Esophagus squamous epithelium (tissue), 5 donors: ENCODE results near the gene FBRS. TPM values are rescaled to one million over a fixed set of nuclear protein-coding genes. Genes with fewer than 3 reads are reported as not detected.
"Not testable (repeated sequence)": the region's sequence is repeated elsewhere in the genome, so short reads cannot be mapped to it uniquely, and the experiment has no call there.

Experiments
- DNase-seq: peaks from one replicate; lab custom pipeline; 2025; lab: John Stamatoyannopoulos, UW
- H3K27ac ChIP-seq, 4 donors: fragments of 200-600 bp; sonication (generic); one replicate each; pipeline ENCODE4 v1.5.1; 2016 to 2019; ENCODE audit warnings: mild to moderate bottlenecking in 1 of 4
- H3K27me3 ChIP-seq, 4 donors: fragments of 200-600 bp; sonication (generic); 1 replicate in 3 of 4; 2 replicates in 1 of 4; pipeline versions ENCODE4 v1.5.1 to v1.6.0; 2017 to 2021; ENCODE audit warnings: antibody characterized with exemption in 1 of 4
- H3K36me3 ChIP-seq, 3 donors: fragments of 200-600 bp; sonication (generic); one replicate each; pipeline ENCODE4 v1.5.1; 2016 to 2019
- H3K4me1 ChIP-seq, 3 donors: fragments of 200-600 bp; sonication (generic); one replicate each; pipeline ENCODE4 v1.5.1; 2017 to 2019
- H3K4me3 ChIP-seq, 4 donors: fragments of 200-600 bp; sonication (generic); 1 replicate in 3 of 4; 2 replicates in 1 of 4; pipeline ENCODE4 v1.5.1; 2016 to 2019; ENCODE audit warnings: mild to moderate bottlenecking in 2 of 4, moderate library complexity in 1 of 4
- H3K9me3 ChIP-seq, 3 donors: fragments of 200-600 bp; sonication (generic); one replicate each; pipeline ENCODE4 v1.5.1; 2016 to 2019
- CTCF ChIP-seq, 6 experiments: fragments of 450-650 bp in 4 of 6; fragments of 200-600 bp in 2 of 6; sonication (generic) in 2 of 6; IDR thresholded peaks; one replicate each; pipeline ENCODE4 v1.5.1; 2016 to 2019; ENCODE audit warnings: antibody characterized with exemption in 6 of 6, mild to moderate bottlenecking in 4 of 6, moderate library complexity in 4 of 6
- POLR2A ChIP-seq, 4 donors: fragments of 450-650 bp; IDR thresholded peaks; one replicate each; pipeline ENCODE4 v1.6.1; 2017; ENCODE audit warnings: antibody characterized with exemption in 4 of 4, mild to moderate bottlenecking in 4 of 4, moderate library complexity in 3 of 4
- WGBS, 2 donors: methylation state at CpG; one replicate each; pipeline ENCODE4 v1.1.5; 2018; 5-methylcytosine and 5-hydroxymethylcytosine counted together
- intact Hi-C: fragments of 100-400 bp; cut with DNase I; formaldehyde crosslinking; loops from one replicate; pipeline ENCODE4 v1.15.0; 2022
- total RNA-seq, 4 donors: library from RNA; depleted of rRNA; stranded (reverse); fragments of >200 nt; gene quantifications; one replicate each; pipeline ENCODE4 v1.1.0, GENCODE V29; 2016
- donor health status: DM: yes; HTN: yes; CAD: no.

The FBRS gene
- total RNA-seq, 4 donors from 2014 or later = 22.3 to 80.2 (median 45.3) TPM

GRCh38 chr16:30636599-30636998, 21.6 kb upstream of the FBRS start:
- Histone ChIP-seq H3K4me1 (peaks cover 5 to 37% (median 13%) of the 10 kb centered on the region in 3 donors), H3K27ac (peak overlapping the region in 1 of 4 donors; percentile 8), H3K4me3 (no peak overlapping the region), H3K36me3 (no peaks in the 10 kb centered on the region), H3K9me3 (no peaks in the 10 kb centered on the region), H3K27me3 (no peaks in the 10 kb centered on the region)
- 76 to 78% methylated on average over 4 to 6 of the region's 7 CpGs for WGBS, 2 donors
- intact Hi-C loops = loop anchor here (10.0 kb wide), 1 partner anchor 202 kb away; the partner anchor contains the start of gene DCTPP1
- TF ChIP-seq CTCF (IDR thresholded peaks at IDR 0.05) (no peak), POLR2A (IDR thresholded peaks at IDR 0.05) (no peak)
- no peak for DNase-seq

GRCh38 chr16:30637139-30637538, 21.1 kb upstream of the FBRS start:
- not testable (repeated sequence) for H3K4me3 ChIP-seq, H3K9me3 ChIP-seq, H3K27ac ChIP-seq, H3K36me3 ChIP-seq, H3K27me3 ChIP-seq, DNase-seq
- H3K4me1 ChIP-seq = peaks cover 5 to 37% (median 13%) of the 10 kb centered on the region in 3 donors
- intact Hi-C loops = loop anchor here (10.0 kb wide), 1 partner anchor 202 kb away; the partner anchor contains the start of gene DCTPP1
- 85 to 88% methylated on average over 9 to 10 of the region's 10 CpGs for WGBS, 2 donors

GRCh38 chr16:30637944-30638343, 20.3 kb upstream of the FBRS start:
- 0 to 6% methylated on average over 1 of the region's 1 CpG for WGBS, 2 donors
- TF ChIP-seq CTCF (IDR thresholded peaks at IDR 0.05) = peak in 5 of 6 experiments; percentile 17 to 53 (median 25)
- no peak for TF ChIP-seq POLR2A (IDR thresholded peaks at IDR 0.05)

GRCh38 chr16:30641378-30641982, 16.8 kb upstream of the FBRS start:
- no peak for TF ChIP-seq CTCF (IDR thresholded peaks at IDR 0.05)
- Histone ChIP-seq H3K27ac (no peak overlapping the region), H3K4me1 (peaks cover 0 to 10% (median 0%) of the 10 kb centered on the region in 3 donors), H3K27me3 (no peaks in the 10 kb centered on the region), H3K36me3 (no peaks in the 10 kb centered on the region), H3K9me3 (no peaks in the 10 kb centered on the region), H3K4me3 (no peak overlapping the region)
- 83 to 97% methylated on average over 3 of the region's 3 CpGs for WGBS, 2 donors
- intact Hi-C loops = loop anchor here (10.0 kb wide), 1 partner anchor 57 kb away; the partner anchor contains the start of gene ZNF785
- DNase-seq = no peak

More at GRCh38 chr16:30637944-30638343, 20.3 kb upstream of the FBRS start:
- peaks cover 5 to 37% (median 13%) of the 10 kb centered on the region in 3 donors for H3K4me1 ChIP-seq
- DNase-seq = no peak
- no peaks in the 10 kb centered on the region for H3K36me3 ChIP-seq
- no peak overlapping the region for H3K4me3 ChIP-seq
- no peak overlapping the region for H3K27ac ChIP-seq
- intact Hi-C loops = loop anchor here (10.0 kb wide), 1 partner anchor 203 kb away; the partner anchor contains the start of gene DCTPP1
- H3K9me3 ChIP-seq = no peaks in the 10 kb centered on the region
- no peaks in the 10 kb centered on the region for H3K27me3 ChIP-seq

- no peak for DNase-seq
- H3K4me1 ChIP-seq = peaks cover 0 to 1% (median 0%) of the 10 kb centered on the region in 3 donors
- no peak overlapping the region for H3K4me3 ChIP-seq
- H3K27me3 ChIP-seq = no peaks in the 10 kb centered on the region
- WGBS, 2 donors = 39 to 68% methylated on average over 2 to 4 of the region's 4 CpGs
- intact Hi-C loops = loop anchor here (10.0 kb wide), 1 partner anchor 60 kb away; the partner anchor contains the start of gene ZNF785
- no peak overlapping the region for H3K27ac ChIP-seq
- no peak for TF ChIP-seq CTCF (IDR thresholded peaks at IDR 0.05)
- no peaks in the 10 kb centered on the region for H3K9me3 ChIP-seq
- H3K36me3 ChIP-seq = no peaks in the 10 kb centered on the region
Measured at GRCh38 chr16:30644334-30644830, 13.8 kb upstream of the FBRS start.
